Neural progenitor cell (in vitro differentiated cells): ENCODE measurements around the gene SUMO3. TPM values are rescaled to one million over a fixed set of nuclear protein-coding genes. Genes with fewer than 3 reads are reported as not detected.

Experiments
- DNase-seq: peaks from one replicate; pipeline ENCODE4 v3.0.0-alpha.2; 2016; ENCODE audit warnings: low spot score
- H2AFZ ChIP-seq: fragments of 200-600 bp; sonication (generic); replicated peaks from 2 replicates; pipeline ENCODE4 v1.6.1; 2016; ENCODE audit warnings: antibody characterized with exemption
- H3F3A ChIP-seq: fragments of 200-600 bp; sonication (generic); 2 replicates; pipeline ENCODE4 v1.6.1; 2016; ENCODE audit warnings: antibody characterized with exemption, low read depth
- H3K27ac ChIP-seq: fragments of 200-600 bp; sonication (generic); 2 replicates; pipeline ENCODE4 v1.5.1; 2016; ENCODE audit warnings: mild to moderate bottlenecking
- H3K27me3 ChIP-seq: fragments of 200-600 bp; sonication (generic); 2 replicates; pipeline ENCODE4 v1.6.1; 2016; ENCODE audit warnings: mild to moderate bottlenecking, moderate library complexity
- H3K36me3 ChIP-seq: fragments of 200-600 bp; sonication (generic); 2 replicates; pipeline ENCODE4 v1.5.1; 2016
- H3K4me1 ChIP-seq: fragments of 200-600 bp; sonication (generic); 2 replicates; pipeline ENCODE4 v1.6.1; 2016; ENCODE audit warnings: mixed run types
- H3K4me2 ChIP-seq: fragments of 200-600 bp; sonication (generic); 2 replicates; pipeline ENCODE4 v1.6.1; 2016
- H3K4me3 ChIP-seq: fragments of 200-600 bp; sonication (generic); 2 replicates; pipeline ENCODE4 v1.5.1; 2016
- H3K79me2 ChIP-seq: fragments of 200-600 bp; sonication (generic); 2 replicates; pipeline ENCODE4 v1.6.1; 2016; ENCODE audit warnings: low read depth
- H3K9ac ChIP-seq: fragments of 200-600 bp; sonication (generic); 2 replicates; pipeline ENCODE4 v1.6.1; 2016
- H3K9me3 ChIP-seq: fragments of 200-600 bp; sonication (generic); 2 replicates; pipeline ENCODE4 v1.5.1; 2016; ENCODE audit warnings: low read depth
- H4K20me1 ChIP-seq: fragments of 200-600 bp; sonication (generic); 2 replicates; pipeline ENCODE4 v1.6.1; 2016; ENCODE audit warnings: low read depth
- H3K27ac Mint-ChIP-seq: 3 replicates; pipeline ENCODE4 v1.8.0; 2021; ENCODE audit warnings: mixed read lengths
- H3K27me3 Mint-ChIP-seq: 2 replicates; pipeline ENCODE4 v1.8.0; 2022; ENCODE audit warnings: low read depth, mild to moderate bottlenecking, inconsistent platforms, moderate library complexity, mixed read lengths; ENCODE audit not compliant: insufficient read depth
- H3K36me3 Mint-ChIP-seq: 3 replicates; pipeline ENCODE4 v1.8.0; 2021; ENCODE audit warnings: mixed read lengths
- H3K4me1 Mint-ChIP-seq: 3 replicates; pipeline ENCODE4 v1.8.0; 2021; ENCODE audit warnings: mixed read lengths
- H3K4me3 Mint-ChIP-seq: 3 replicates; pipeline ENCODE4 v1.8.0; 2021; ENCODE audit warnings: mild to moderate bottlenecking, moderate library complexity, mixed read lengths
- H3K9me3 Mint-ChIP-seq: 3 replicates; pipeline ENCODE4 v1.8.0; 2020; ENCODE audit warnings: mixed read lengths
- CTCF ChIP-seq: fragments of 200-600 bp; sonication (generic); IDR thresholded peaks from 2 replicates; pipeline ENCODE4 v1.5.1; 2017; ENCODE audit warnings: antibody characterized with exemption, mild to moderate bottlenecking
- EZH2 ChIP-seq: fragments of 200-600 bp; sonication (generic); IDR thresholded peaks from 2 replicates; pipeline ENCODE4 v1.6.1; 2017; ENCODE audit warnings: antibody characterized with exemption, mild to moderate bottlenecking, moderate library complexity
- EZH2phosphoT487 ChIP-seq: fragments of 200-600 bp; sonication (generic); IDR thresholded peaks from 2 replicates; pipeline ENCODE4 v1.6.1; 2017; ENCODE audit warnings: antibody characterized with exemption
- total RNA-seq: library from RNA; depleted of rRNA; stranded (reverse); fragments of >200 nt; gene quantifications from 2 replicates; pipeline ENCODE4 v1.2.3, GENCODE V29; 2015; ENCODE audit warnings: low replicate concordance

SUMO3 gene
- total RNA-seq, 1 donor from 2014 or later = 135 TPM

GRCh38 chr21:44797775-44798174 is 20.1 kb downstream of the SUMO3 start:
- Histone ChIP-seq H3K9me3 (no peaks in the 10 kb centered on the region), H3K79me2 (peaks cover 95% of the 10 kb centered on the region), H2AFZ (no peak overlapping the region), H3K9ac (no peak overlapping the region), H4K20me1 (peaks cover 29% of the 10 kb centered on the region), H3K4me3 (no peak overlapping the region), H3K27ac (no peak overlapping the region), H3F3A (peaks cover 23% of the 10 kb centered on the region), H3K27me3 (no peaks in the 10 kb centered on the region), H3K36me3 (peaks cover 10% of the 10 kb centered on the region), H3K4me2 (no peak overlapping the region), H3K4me1 (peaks cover 15% of the 10 kb centered on the region)
- H3K27me3 Mint-ChIP-seq = peaks cover 6% of the 10 kb centered on the region
- H3K4me3 Mint-ChIP-seq = no peak overlapping the region
- H3K4me1 Mint-ChIP-seq = peaks cover 20% of the 10 kb centered on the region
- H3K27ac Mint-ChIP-seq = no peak overlapping the region
- H3K9me3 Mint-ChIP-seq = no peaks in the 10 kb centered on the region
- H3K36me3 Mint-ChIP-seq = peaks cover 40% of the 10 kb centered on the region
- no peak for DNase-seq
- TF ChIP-seq EZH2phosphoT487 (no peak), EZH2 (no peak), CTCF (no peak)

- Histone ChIP-seq H3K27ac (no peak overlapping the region), H3K9ac (no peak overlapping the region), H3K4me2 (no peak overlapping the region), H3K9me3 (no peaks in the 10 kb centered on the region), H3F3A (peaks cover 10% of the 10 kb centered on the region), H2AFZ (no peak overlapping the region), H4K20me1 (peaks cover 22% of the 10 kb centered on the region), H3K27me3 (no peaks in the 10 kb centered on the region), H3K4me1 (peaks cover 4% of the 10 kb centered on the region), H3K36me3 (peaks cover 10% of the 10 kb centered on the region), H3K4me3 (no peak overlapping the region), H3K79me2 (peaks cover 97% of the 10 kb centered on the region)
- Mint-ChIP-seq H3K4me3 (no peak overlapping the region), H3K9me3 (no peaks in the 10 kb centered on the region), H3K36me3 (peaks cover 50% of the 10 kb centered on the region), H3K27me3 (no peaks in the 10 kb centered on the region), H3K4me1 (peaks cover 8% of the 10 kb centered on the region), H3K27ac (no peak overlapping the region)
- no peak for DNase-seq
- TF ChIP-seq EZH2 (no peak), EZH2phosphoT487 (no peak), CTCF (no peak)
Observed at GRCh38 chr21:44795342-44795741, 22.5 kb downstream of the SUMO3 start.

- no peak overlapping the region for H2AFZ ChIP-seq
- no peak for DNase-seq
- no peaks in the 10 kb centered on the region for H3K4me1 ChIP-seq
- peaks cover 5% of the 10 kb centered on the region for H3K36me3 ChIP-seq
- Mint-ChIP-seq H3K9me3 (no peaks in the 10 kb centered on the region), H3K27me3 (no peaks in the 10 kb centered on the region), H3K4me1 (no peaks in the 10 kb centered on the region), H3K27ac (no peak overlapping the region), H3K4me3 (no peak overlapping the region), H3K36me3 (peaks cover 38% of the 10 kb centered on the region)
- no peak overlapping the region for H3K9ac ChIP-seq
- peaks cover 14% of the 10 kb centered on the region for H4K20me1 ChIP-seq
- peaks cover 8% of the 10 kb centered on the region for H3F3A ChIP-seq
- H3K9me3 ChIP-seq = no peaks in the 10 kb centered on the region
- H3K27ac ChIP-seq = no peak overlapping the region
- H3K4me3 ChIP-seq = no peak overlapping the region
- H3K79me2 ChIP-seq = peaks cover 97% of the 10 kb centered on the region
- no peak overlapping the region for H3K4me2 ChIP-seq
- TF ChIP-seq EZH2 = no peak
- TF ChIP-seq EZH2phosphoT487 = no peak
- TF ChIP-seq CTCF = no peak
- H3K27me3 ChIP-seq = no peaks in the 10 kb centered on the region
Observed at GRCh38 chr21:44793592-44794374, 24.1 kb downstream of the SUMO3 start.
